GM13977 (cell line): ENCODE measurements around the gene CCDC63.
"Not testable (repeated sequence)": the region's sequence is repeated elsewhere in the genome, so short reads cannot be mapped to it uniquely, and the experiment has no call there.

Source experiments
- DNase-seq: peaks from one replicate; pipeline ENCODE4 v3.0.0; 2012; ENCODE audit warnings: low spot score
- in situ Hi-C: fragments of 300-500 bp; cut with MboI; formaldehyde crosslinking; loops from one replicate; pipeline ENCODE4 v1.12.0; 2022; ENCODE audit warnings: low sequenced_read_pairs, low pct_unique_long_range_greater_than_20kb, mixed read lengths, inconsistent platforms; ENCODE audit not compliant: unreplicated experiment
- TF ChIP-seq, protein P1 (sequence below): IDR thresholded peaks from 2 replicates; pipeline ENCODE4 v1.5.1; 2012; ENCODE audit warnings: mild to moderate bottlenecking, control low read depth; ENCODE audit not compliant: insufficient read depth; ENCODE audit errors: extremely low read depth, missing control alignments

The CCDC63 gene

DNA sequence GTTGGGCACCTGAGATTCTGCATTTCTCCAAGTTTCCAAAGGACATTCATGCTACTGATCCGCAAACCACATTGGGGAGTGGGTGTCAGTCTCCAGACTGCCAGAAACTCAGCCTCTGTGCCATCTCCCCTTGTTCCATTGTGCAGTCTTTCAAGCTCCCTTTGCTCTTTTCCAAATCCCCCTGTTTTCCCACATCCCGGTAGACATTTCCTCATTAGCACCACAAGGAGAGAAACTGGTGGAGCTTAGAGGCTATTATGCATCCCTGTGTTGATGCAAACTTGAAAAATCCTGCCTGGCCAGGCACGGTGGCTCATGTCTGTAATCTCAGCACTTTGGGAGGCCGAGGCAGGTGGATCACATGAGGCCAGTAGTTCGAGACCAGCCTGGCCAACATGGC, 10.7 kb downstream of the CCDC63 start:
- TF ChIP-seq, protein P1, sequence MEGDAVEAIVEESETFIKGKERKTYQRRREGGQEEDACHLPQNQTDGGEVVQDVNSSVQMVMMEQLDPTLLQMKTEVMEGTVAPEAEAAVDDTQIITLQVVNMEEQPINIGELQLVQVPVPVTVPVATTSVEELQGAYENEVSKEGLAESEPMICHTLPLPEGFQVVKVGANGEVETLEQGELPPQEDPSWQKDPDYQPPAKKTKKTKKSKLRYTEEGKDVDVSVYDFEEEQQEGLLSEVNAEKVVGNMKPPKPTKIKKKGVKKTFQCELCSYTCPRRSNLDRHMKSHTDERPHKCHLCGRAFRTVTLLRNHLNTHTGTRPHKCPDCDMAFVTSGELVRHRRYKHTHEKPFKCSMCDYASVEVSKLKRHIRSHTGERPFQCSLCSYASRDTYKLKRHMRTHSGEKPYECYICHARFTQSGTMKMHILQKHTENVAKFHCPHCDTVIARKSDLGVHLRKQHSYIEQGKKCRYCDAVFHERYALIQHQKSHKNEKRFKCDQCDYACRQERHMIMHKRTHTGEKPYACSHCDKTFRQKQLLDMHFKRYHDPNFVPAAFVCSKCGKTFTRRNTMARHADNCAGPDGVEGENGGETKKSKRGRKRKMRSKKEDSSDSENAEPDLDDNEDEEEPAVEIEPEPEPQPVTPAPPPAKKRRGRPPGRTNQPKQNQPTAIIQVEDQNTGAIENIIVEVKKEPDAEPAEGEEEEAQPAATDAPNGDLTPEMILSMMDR = no peak
- in situ Hi-C loops = no loop called here
- DNase-seq = no peak

DNA sequence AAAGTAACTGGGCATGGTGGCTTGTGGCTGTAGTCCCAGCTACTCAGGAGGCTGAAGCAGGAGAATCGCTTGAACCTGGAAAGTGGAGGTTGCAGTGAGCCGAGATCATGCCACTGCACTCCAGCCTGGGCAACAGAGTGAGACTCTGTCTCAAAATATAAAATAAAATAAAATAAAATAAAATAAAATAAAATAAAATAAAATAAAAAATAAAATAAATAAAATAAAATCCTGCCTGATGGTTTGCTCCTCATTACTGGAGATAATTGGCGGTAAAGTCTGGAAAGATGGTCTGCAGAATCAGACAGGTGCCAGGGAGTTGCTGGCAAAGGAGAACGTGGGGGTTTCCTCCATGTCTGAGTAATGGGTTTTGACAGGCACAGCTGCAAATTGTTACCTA, 11.2 kb downstream of the CCDC63 start:
- in situ Hi-C loops, DNase-seq: not testable (repeated sequence)

DNA sequence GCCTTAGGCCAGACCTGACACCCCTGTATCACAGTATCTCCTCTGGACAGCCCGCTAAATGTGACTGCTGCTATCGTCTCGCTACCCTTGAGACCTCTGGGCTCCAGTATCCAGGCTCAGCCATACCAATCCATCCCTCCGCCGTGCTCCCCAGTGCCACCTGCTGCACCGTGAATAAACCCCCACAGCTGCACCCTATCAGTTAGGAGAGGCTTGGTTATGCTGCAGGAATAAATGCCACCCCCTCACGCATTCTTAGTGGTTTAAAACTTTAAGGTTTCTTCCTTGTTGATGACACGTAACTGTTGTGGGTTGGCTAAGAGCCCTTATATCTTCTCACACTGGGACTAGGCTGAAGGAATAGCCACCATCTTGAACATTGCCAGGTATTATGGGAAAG, 12.1 kb downstream of the CCDC63 start:
- TF ChIP-seq, protein P1 = no peak
- no peak for DNase-seq
- in situ Hi-C loops = no loop called here

DNA sequence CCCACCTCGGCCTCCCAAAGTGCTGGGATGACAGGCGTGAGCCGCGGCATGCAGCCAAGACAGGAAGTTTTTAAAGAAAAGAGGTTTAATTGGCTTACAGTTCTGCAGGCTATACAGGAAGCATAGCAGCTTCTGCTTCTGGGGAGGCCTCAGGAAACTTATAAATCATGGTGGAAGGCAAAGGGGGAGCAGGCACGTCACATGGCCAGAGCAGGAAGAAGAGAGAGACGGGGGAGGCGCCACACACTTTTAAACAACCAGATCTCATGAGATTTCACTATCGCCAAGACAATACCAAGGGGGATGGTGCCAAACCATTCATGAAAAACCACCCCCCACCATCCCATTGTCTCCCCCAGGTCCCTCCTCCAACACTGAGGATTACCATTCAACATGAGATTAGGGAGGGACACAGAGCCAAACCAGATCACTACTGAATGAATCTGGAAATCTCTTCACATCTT, 14.1 kb downstream of the CCDC63 start:
- TF ChIP-seq, protein P1 = no peak
- in situ Hi-C loops = no loop called here
- DNase-seq = no peak

DNA sequence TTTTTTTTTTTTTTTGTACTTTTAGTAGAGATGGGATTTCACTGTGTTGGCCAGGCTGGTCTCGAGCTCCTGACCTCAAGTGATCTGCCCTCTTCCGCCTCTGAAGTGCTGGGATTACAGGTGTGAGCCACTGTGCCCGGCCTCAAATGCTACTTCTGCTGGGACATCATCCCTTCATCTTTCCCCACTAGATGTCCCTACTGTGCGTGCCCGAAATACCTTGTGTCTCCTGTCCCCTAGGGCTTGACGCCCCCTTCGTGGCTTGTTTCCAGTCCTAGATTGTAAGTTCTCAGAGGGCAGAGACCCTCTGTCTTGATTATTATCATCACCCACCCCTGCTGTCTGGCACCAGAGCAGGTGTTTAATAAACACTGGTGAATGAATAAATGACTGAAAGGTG, 14.9 kb downstream of the CCDC63 start:
- in situ Hi-C loops = no loop called here
- TF ChIP-seq, protein P1 = no peak
- DNase-seq = no peak

DNA sequence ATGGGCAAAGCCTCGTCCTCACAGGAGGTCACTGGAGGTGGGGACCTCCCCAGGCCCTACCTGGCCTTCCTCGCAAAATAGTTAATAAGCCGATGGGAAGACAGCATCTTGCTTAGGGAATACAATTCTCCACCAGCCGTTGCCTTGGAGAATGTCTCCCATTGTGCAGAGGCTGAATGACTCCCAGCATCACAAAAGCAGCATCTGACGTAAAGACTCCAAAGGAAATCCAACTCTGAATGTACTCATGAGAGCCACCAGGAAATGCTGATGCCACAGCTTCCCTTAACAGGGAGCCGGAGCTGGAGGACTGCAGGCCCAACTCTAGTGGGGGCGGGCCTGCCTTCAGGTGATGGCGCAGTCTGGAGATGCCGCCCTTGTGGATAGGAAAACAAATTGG, 15.5 kb downstream of the CCDC63 start:
- in situ Hi-C loops = no loop called here
- DNase-seq = no peak
- TF ChIP-seq, protein P1 = no peak

DNA sequence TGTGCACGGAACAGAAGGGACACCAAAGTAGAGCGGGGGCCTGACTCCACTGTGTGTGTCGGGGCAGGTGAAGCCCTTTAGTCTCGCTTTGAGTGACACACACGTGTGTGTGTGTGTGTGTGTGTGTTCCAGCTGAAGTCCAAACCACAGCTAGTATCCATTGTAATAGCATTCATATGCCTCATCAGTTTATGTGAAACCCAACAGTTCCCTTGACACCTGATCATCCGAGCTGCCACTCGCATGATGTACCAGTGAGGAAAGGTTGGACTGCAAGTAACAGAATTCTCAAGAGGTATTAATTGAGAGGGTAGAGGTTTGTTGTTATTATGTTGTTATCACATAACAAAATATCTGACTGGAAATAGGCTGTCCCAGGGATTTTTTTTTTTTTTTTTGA, 16.4 kb downstream of the CCDC63 start:
- no peak for DNase-seq
- TF ChIP-seq, protein P1 = no peak
- in situ Hi-C loops = no loop called here
